CD14-positive monocyte (primary cell): ENCODE results near the gene ALDH1A3. TPM values are rescaled to one million over a fixed set of nuclear protein-coding genes. Genes with fewer than 3 reads are reported as not detected.

Source experiments
- DNase-seq, 3 donors: peaks; one replicate each; pipeline ENCODE4 v3.0.0-alpha.2; 2011 to 2022
- H2AFZ ChIP-seq: 2 replicates; pipeline ENCODE4 v1.6.0; 2012; ENCODE audit warnings: mild to moderate bottlenecking, low read depth, low read length, inconsistent platforms; ENCODE audit not compliant: insufficient read depth, poor library complexity, severe bottlenecking
- H3K27ac ChIP-seq, 2 donors: 1 replicate in 1 of 2; 2 replicates in 1 of 2; pipeline ENCODE4 v1.5.1; 2012 to 2013; ENCODE audit warnings: low read length in 2 of 2, control low read depth in 1 of 2, inconsistent platforms in 1 of 2, low read depth in 1 of 2, mild to moderate bottlenecking in 1 of 2
- H3K27me3 ChIP-seq, 2 donors: one replicate each; pipeline versions ENCODE4 v1.6.0 to v1.6.1; 2011 to 2013; ENCODE audit warnings: low read length in 2 of 2; ENCODE audit not compliant: control insufficient read depth in 2 of 2, insufficient read depth in 2 of 2
- H3K36me3 ChIP-seq, 2 donors: replicated peaks in 1 of 2; 1 replicate in 1 of 2; 2 replicates in 1 of 2; pipeline versions ENCODE4 v1.5.1 to v1.6.1; 2012 to 2013; ENCODE audit warnings: low read length in 2 of 2, control low read depth in 1 of 2, inconsistent platforms in 1 of 2, mild to moderate bottlenecking in 1 of 2; ENCODE audit not compliant: insufficient read depth in 2 of 2, control insufficient read depth in 1 of 2
- H3K4me1 ChIP-seq, 2 donors: 1 replicate in 1 of 2; 2 replicates in 1 of 2; pipeline versions ENCODE4 v1.5.1 to v1.6.1; 2012 to 2013; ENCODE audit warnings: low read length in 2 of 2, control low read depth in 1 of 2, inconsistent platforms in 1 of 2, mild to moderate bottlenecking in 1 of 2, moderate library complexity in 1 of 2; ENCODE audit not compliant: insufficient read depth in 2 of 2, control insufficient read depth in 1 of 2
- H3K4me2 ChIP-seq: replicated peaks from 2 replicates; pipeline ENCODE3; 2012; ENCODE audit warnings: low read length, moderate library complexity, mild to moderate bottlenecking; ENCODE audit not compliant: poor library complexity, severe bottlenecking; ENCODE audit errors: extremely low read depth
- H3K4me3 ChIP-seq, 3 experiments: fragments of 200-600 bp in 1 of 3; sonication (generic) in 1 of 3; replicated peaks in 1 of 3; 1 replicate in 2 of 3; 2 replicates in 1 of 3; pipeline ENCODE4 v1.5.1; 2011 to 2013; ENCODE audit warnings: low read length in 3 of 3, mild to moderate bottlenecking in 3 of 3, control low read depth in 2 of 3, low read depth in 2 of 3, inconsistent platforms in 1 of 3, moderate library complexity in 1 of 3
- H3K79me2 ChIP-seq: 2 replicates; pipeline ENCODE4 v1.6.0; 2012; ENCODE audit warnings: mild to moderate bottlenecking, control low read depth, inconsistent platforms, low read length, moderate library complexity; ENCODE audit not compliant: insufficient read depth
- H3K9ac ChIP-seq: 2 replicates; pipeline ENCODE4 v1.6.0; 2017; ENCODE audit warnings: low read length, mild to moderate bottlenecking; ENCODE audit not compliant: insufficient read depth, poor library complexity, severe bottlenecking
- H3K9me3 ChIP-seq, 2 donors: replicated peaks in 1 of 2; 1 replicate in 1 of 2; 2 replicates in 1 of 2; pipeline versions ENCODE4 v1.5.1 to v1.6.1; 2012 to 2013; ENCODE audit warnings: low read length in 2 of 2, control low read depth in 1 of 2; ENCODE audit not compliant: control insufficient read depth in 1 of 2, insufficient read depth in 1 of 2
- H4K20me1 ChIP-seq: 2 replicates; pipeline ENCODE4 v1.6.0; 2012; ENCODE audit warnings: mild to moderate bottlenecking, low read length, control low read depth, moderate library complexity; ENCODE audit not compliant: insufficient read depth
- H3K27ac Mint-ChIP-seq, 7 donors: one replicate each; pipeline ENCODE4 v1.8.0; 2020; ENCODE audit warnings: mild to moderate bottlenecking in 7 of 7, mixed read lengths in 7 of 7, moderate library complexity in 6 of 7, inconsistent platforms in 2 of 7
- H3K27me3 Mint-ChIP-seq, 3 donors: one replicate each; pipeline ENCODE4 v1.8.0; 2021 to 2022; ENCODE audit warnings: low read depth in 3 of 3, mild to moderate bottlenecking in 3 of 3, mixed read lengths in 3 of 3, moderate library complexity in 3 of 3, inconsistent platforms in 1 of 3
- H3K36me3 Mint-ChIP-seq, 2 donors: one replicate each; pipeline ENCODE4 v1.8.0; 2020; ENCODE audit warnings: mixed read lengths in 2 of 2, inconsistent platforms in 1 of 2, mild to moderate bottlenecking in 1 of 2
- H3K4me1 Mint-ChIP-seq: one replicate; pipeline ENCODE4 v1.8.0; 2020; ENCODE audit warnings: mild to moderate bottlenecking, mixed read lengths
- H3K4me3 Mint-ChIP-seq, 2 donors: one replicate each; pipeline ENCODE4 v1.8.0; 2020; ENCODE audit warnings: mild to moderate bottlenecking in 2 of 2, mixed read lengths in 2 of 2, moderate library complexity in 1 of 2
- H3K9me3 Mint-ChIP-seq, 7 donors: one replicate each; pipeline ENCODE4 v1.8.0; 2020 to 2022; ENCODE audit warnings: mixed read lengths in 7 of 7, mild to moderate bottlenecking in 6 of 7, moderate library complexity in 6 of 7, inconsistent platforms in 2 of 7
- WGBS: methylation state at CpG from one replicate; pipeline ENCODE4 v1.1.5; 2013; ENCODE audit warnings: missing lambda C conversion rate; ENCODE audit not compliant: insufficient coverage; 5-methylcytosine and 5-hydroxymethylcytosine counted together
- intact Hi-C, 2 donors: fragments of 100-400 bp; cut with micrococcal nuclease; formaldehyde crosslinking; loops; one replicate each; pipeline versions ENCODE4 v1.15.0 to v1.15.1; 2023
- polyA plus RNA-seq, 3 donors: library from polyadenylated mRNA; depleted of rRNA in 1 of 3; unstranded in 2 of 3; stranded (reverse) in 1 of 3; fragments of 300-500 nt in 2 of 3; fragments of >200 nt in 1 of 3; fragmentation: Illumina TruSeq in 2 of 3; gene quantifications; 1 replicate in 2 of 3; 2 replicates in 1 of 3; pipeline ENCODE4 v1.2.3, GENCODE V29; 2012 to 2021
- TF ChIP-seq, protein P1 (sequence below): fragments of 200-600 bp; IDR thresholded peaks from one replicate; pipeline ENCODE4 v1.8.0; 2022; ENCODE audit warnings: antibody characterized with exemption, mild to moderate bottlenecking

ALDH1A3 gene
- polyA plus RNA-seq, 3 donors, result not detected

DNA sequence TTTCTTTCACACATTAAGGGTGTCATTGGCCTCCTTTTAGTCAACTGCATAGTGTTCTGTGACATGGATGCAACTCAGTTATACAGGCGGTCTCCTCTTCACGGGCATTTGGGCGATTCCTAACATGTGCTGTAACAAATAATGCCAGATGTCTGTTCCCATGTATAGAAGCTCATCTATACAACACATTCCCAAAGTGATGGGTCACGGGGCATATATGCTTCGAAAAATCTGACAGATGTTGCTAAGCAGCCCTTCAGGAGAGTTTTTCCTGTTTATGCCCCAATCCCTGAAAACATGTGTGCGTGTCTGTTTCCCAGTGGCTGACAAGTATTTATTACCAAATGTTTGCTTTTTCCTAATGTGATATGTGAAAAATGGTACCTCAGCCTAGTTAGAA is 65.4 kb downstream of the ALDH1A3 start:
- H2AFZ ChIP-seq, result no peak overlapping the region
- DNase-seq, result no peak
- no peak overlapping the region for H3K4me3 Mint-ChIP-seq
- peaks cover 0 to 3% (median 0%) of the 10 kb centered on the region in 3 donors for H3K27me3 Mint-ChIP-seq
- intact Hi-C loops, result loop anchor here in 1 of 2 donors (10.0 kb wide), 1 partner anchor 710 kb away; the partner anchor contains the start of gene TM2D3
- H3K9me3 ChIP-seq, result no peaks in the 10 kb centered on the region
- H3K4me3 ChIP-seq, result no peak overlapping the region
- H3K9ac ChIP-seq, result no peak overlapping the region
- peaks cover 41% of the 10 kb centered on the region for H3K4me1 Mint-ChIP-seq
- H3K27me3 ChIP-seq, result no peaks in the 10 kb centered on the region
- peaks cover 42 to 57% of the 10 kb centered on the region in 2 donors for H3K4me1 ChIP-seq
- H3K27ac ChIP-seq, result no peak overlapping the region
- peaks cover 45% of the 10 kb centered on the region for H3K79me2 ChIP-seq
- H3K36me3 Mint-ChIP-seq, result peaks cover 28 to 30% of the 10 kb centered on the region in 2 donors
- no peaks in the 10 kb centered on the region for H3K9me3 Mint-ChIP-seq
- TF ChIP-seq, protein P1, sequence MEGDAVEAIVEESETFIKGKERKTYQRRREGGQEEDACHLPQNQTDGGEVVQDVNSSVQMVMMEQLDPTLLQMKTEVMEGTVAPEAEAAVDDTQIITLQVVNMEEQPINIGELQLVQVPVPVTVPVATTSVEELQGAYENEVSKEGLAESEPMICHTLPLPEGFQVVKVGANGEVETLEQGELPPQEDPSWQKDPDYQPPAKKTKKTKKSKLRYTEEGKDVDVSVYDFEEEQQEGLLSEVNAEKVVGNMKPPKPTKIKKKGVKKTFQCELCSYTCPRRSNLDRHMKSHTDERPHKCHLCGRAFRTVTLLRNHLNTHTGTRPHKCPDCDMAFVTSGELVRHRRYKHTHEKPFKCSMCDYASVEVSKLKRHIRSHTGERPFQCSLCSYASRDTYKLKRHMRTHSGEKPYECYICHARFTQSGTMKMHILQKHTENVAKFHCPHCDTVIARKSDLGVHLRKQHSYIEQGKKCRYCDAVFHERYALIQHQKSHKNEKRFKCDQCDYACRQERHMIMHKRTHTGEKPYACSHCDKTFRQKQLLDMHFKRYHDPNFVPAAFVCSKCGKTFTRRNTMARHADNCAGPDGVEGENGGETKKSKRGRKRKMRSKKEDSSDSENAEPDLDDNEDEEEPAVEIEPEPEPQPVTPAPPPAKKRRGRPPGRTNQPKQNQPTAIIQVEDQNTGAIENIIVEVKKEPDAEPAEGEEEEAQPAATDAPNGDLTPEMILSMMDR, result no peak
- H3K27ac Mint-ChIP-seq, result peak overlapping the region in 1 of 7 donors; percentile 36
- H4K20me1 ChIP-seq, result no peaks in the 10 kb centered on the region
- H3K4me2 ChIP-seq, result no peak overlapping the region
- H3K36me3 ChIP-seq, result peaks cover 0 to 3% of the 10 kb centered on the region in 2 donors
- 95% methylated on average over 4 of the region's 6 CpGs for WGBS

DNA sequence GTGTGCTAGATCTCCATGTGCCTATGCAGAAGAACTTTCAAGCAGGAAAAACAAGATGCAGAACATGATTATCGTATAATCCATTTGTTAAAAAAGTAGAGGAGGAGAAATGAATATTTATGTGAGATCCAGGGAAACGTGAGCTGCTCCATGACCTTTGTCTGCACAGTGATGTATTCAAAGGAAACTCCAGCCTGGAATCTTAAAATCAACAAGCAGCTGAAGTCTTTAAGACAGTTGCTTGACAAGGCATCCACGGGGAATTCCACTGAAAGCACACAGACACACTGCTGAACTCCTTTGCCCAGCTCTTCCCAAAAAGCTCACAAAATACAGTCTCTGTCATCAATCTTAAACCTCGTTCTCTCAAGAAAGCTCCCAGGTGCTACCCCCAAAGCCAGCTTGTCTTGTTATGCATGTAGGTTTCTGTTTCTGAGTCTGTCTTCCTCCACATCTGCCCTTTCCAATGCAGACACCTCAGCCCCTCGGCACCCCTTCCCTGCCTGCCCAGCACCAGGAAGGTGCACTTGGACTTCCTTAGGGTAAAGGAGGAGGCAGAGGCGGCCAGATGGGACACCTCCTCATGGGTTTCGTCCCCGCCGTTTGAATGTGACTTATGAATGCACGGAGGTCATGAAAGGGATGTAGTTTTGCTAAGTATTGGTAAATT is 68.3 kb downstream of the ALDH1A3 start:
- Mint-ChIP-seq H3K27ac (no peak overlapping the region), H3K9me3 (no peaks in the 10 kb centered on the region), H3K4me1 (peaks cover 47% of the 10 kb centered on the region), H3K27me3 (peaks cover 0 to 3% (median 0%) of the 10 kb centered on the region in 3 donors), H3K4me3 (no peak overlapping the region), H3K36me3 (peaks cover 15 to 26% of the 10 kb centered on the region in 2 donors)
- no peaks in the 10 kb centered on the region for H3K9me3 ChIP-seq
- no peak overlapping the region for H3K9ac ChIP-seq
- no peaks in the 10 kb centered on the region for H3K27me3 ChIP-seq
- H2AFZ ChIP-seq, result no peak overlapping the region
- no peak overlapping the region for H3K4me2 ChIP-seq
- no peaks in the 10 kb centered on the region for H4K20me1 ChIP-seq
- peaks cover 26 to 41% of the 10 kb centered on the region in 2 donors for H3K4me1 ChIP-seq
- intact Hi-C loops, result loop anchor here in 1 of 2 donors (10.0 kb wide), 1 partner anchor 707 kb away; the partner anchor contains the start of gene TM2D3
- TF ChIP-seq, protein P1, result no peak
- no peak for DNase-seq
- H3K79me2 ChIP-seq, result peaks cover 23% of the 10 kb centered on the region
- WGBS, result 100% methylated on average over 3 of the region's 10 CpGs
- no peaks in the 10 kb centered on the region for H3K36me3 ChIP-seq
- H3K4me3 ChIP-seq, result no peak overlapping the region
- H3K27ac ChIP-seq, result no peak overlapping the region
